ENCODE data around the gene SRMS.

SRMS gene

DNA sequence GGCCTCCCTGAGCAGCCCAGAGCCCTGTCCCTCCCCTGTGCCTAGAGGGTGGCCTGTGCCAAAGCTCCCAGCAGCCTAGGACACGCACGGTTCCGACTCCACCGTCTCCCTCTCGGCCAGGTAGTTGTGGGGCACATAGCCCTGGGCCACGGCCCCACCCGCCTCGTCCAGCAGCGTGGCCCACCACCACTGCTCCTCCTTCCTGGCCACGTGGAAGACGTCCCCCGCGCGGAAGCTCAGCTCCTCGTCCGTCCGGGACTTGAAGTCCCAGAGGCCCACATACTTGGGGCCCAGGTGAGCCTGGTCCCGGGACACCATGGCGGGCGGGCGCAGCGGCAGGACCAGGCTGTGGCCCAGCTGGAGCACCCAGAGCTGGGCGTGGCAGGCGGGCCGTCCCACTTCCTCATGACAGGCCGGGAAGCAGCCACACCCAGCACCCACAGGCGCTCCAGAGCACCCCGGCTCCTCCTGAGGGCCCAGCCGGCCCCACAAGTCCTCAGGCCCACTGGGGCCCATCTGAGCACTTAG is 10.5 kb downstream of the SRMS start, which contains the start of gene PTK6:
Gene PTK6, minus strand, starts transcription at position 380 of the 528 bp plus-strand sequence. Its CDS starts 62 bp downstream, at position 318.
- peak; percentile 58 to 65 for DNase-seq

DNA sequence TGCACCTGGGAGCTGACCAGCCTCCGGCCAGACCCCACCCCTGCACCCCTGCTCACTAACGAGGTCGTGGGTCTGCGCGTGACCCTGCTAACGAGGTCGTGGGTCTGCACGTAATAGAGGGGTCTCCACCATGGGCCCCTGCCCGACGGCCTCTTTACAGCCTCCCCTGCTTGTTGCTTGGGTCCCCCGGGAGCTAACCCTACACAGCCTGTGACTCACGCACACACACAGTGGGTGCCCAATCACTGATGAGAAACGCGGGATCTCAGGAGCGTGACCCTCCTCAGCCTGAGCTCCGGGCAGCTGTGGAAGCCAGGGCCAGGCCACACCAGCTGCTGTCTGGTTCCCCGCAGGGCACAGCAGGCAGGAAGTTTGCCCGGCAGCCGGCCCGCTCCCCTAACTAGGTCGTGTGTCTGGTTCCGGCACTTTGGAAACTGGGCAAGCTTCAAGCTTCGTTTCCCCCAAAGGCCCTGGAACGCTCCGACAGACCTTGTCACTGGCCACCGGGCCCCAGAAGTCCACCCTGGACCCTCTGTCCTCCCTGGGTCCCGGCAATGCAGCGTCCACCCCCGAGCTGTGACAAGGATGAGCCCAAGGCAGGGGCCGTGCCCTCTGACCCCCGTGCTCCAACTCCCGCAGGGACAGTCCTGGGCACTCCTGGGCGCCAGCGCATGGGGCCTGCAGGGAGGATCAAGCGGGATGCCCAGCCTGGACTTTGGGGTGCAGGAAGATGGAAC is 11.1 kb downstream of the SRMS start:
- DNase-seq = no peak

DNA sequence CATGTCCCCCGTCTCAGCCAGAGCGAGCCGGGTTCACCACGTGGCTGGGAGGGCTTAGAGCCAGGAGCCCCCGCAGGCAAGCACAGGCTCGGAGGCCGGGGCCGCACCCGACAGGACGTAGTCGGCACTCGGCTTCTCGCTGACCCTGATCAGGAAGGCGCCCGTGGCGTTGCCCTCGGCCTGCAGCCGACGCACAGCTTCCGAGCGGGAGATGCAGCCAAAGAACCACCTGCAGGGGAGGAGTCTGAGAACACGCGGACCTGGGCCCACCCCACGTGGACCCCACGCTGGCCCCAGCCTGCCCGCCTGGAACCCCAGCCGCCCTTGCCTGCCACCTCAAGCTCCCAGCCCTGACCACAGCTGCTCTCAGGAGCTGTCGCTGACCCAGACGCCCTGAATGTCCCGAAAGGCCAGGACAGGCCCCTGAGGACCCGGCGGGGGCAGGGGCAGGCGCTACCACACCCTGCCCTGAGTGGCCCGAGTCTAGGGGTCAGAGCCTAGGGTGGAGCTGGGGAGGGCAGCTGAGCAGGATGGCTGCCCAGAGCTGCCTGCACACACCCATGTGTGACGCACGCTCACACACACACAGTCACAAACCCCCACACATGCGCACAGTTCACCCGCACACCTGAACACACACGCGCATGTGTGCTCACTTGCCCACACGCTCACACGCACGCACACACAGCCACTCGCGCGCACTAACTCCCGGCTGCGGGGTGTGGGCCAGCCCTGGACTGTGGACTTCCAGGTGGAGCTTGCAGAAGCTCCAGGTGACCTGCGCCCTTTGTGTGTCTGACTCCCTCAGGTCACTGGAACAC is 12.5 kb downstream of the SRMS start:
- DNase-seq = no peak

DNA sequence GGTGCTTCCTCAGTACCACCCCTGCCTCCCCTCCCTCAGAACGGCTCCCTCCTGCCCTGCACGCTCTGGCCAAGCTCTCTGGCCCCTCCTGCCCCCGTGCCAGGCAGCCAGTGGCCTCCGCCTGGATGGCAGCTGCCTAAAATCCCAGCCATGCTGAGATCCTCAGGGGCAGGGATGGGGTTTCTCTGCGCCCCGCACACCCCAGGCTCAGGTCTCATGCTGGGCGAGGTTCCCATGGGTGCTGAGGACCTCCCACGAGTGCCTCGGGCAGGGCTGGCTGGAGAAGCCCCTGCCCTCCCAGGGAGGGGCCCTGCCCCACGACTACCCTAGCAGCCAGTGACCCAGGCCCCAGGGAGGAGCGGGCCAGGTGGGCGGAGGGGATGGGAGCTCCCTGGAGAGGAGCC is 13.1 kb downstream of the SRMS start:
- DNase-seq = no peak

DNA sequence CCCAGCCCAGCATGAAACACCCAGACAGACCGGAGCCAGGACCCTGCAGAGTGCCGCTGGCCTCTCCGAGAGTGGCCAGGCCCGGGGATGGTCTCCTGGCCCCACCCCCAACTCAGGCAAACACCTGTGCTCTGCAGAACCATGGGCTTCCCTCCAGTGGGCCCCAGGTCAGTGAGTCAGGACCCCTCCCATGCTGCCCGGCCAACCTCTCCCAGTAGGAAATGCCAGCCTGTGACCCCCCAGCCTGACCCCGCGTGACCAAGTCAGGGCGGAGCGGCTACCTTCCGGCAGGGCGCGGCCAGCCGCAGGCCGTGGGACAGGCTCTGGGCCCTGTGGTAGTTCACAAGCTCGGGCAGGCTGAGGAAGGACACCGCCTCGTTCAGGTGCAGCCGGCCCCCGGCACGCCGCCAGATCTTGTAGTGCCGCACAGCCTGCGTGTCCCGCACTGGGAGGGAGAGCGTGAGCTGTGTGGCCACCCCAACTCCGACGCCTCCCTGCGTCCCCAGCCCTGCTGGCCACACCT is 13.6 kb downstream of the SRMS start:
- DNase-seq = no peak

DNA sequence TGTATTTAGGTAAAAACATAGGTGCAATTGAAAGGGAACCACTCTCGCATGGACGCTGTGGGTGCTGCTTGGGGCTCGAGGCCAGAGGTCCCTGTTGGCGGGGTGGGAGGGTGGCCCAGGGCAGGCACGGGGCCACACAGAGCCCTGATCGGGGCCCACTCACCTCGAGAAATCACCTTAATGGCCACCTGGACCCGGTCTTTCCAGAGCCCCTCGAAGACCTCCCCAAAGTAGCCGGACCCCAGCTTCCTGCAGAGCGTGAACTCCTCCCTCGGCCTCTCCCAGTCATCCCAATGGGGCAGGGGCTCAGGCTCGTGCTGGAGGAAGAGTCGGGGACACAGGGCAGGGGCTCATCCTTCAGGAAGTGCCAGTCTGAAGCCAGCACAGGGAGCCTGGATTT is 14.2 kb downstream of the SRMS start:
- DNase-seq = no peak

DNA sequence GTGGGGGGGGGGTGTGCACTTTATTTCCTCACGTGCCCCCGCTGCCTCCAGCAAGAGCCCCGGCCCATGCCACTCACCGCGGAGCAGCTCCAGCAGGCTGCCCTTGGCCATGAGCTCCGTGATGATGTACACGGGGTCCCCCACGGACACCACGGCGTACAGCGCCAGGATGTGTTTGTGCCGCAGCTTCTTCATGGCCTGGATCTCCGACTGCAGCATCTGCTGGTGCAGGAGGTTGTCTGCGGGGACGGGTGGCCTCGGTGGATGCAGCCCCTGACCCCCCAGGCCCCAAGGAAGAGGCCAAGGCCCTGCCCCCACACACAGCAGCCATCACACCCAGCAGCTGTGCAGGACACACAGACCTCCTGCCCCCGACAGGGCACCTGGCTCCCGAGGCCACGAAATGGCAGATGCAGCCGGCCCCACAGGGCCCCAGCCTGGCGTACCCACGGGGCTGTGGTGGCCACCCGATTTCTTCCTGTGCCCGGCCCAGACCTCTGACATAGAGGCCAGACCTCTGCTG is 15.0 kb downstream of the SRMS start:
- DNase-seq = no peak

DNA sequence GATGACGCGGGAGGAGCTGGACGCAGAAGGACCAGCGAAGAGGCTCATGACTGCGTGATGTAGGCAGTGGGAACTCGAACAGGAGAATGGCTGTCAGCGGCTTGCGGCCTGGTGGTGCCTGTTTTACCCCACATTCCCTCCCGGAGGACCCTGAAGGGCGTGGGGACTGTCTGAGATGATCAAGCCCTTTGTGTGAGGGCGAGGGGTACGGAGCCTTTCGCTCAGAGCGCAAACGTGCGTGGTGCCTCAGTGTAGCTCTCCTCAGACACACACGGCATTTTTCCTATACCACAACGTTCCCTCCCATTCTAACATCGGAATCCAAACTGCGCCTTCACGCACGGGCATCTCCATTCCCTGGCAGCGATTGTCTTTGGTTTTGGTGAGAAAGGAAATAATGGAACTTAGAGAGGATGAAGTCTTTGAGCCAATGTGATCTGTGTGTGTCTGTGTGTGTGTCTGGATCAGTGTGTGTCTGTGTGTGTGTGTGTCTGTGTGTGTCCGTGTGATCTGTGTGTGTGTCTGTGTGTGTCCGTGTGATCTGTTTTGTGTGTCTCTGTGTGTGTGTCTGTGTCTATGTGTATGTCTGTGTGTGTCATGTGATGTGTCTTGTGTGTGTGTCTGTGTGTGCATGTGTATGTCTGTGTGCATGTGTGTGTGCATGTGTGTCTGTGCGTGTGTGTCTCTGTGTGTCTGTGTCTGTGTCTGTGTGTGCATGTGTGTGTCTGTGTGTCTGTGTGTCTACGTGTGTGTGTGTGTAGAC is 15.7 kb downstream of the SRMS start:
- DNase-seq = no peak

DNA sequence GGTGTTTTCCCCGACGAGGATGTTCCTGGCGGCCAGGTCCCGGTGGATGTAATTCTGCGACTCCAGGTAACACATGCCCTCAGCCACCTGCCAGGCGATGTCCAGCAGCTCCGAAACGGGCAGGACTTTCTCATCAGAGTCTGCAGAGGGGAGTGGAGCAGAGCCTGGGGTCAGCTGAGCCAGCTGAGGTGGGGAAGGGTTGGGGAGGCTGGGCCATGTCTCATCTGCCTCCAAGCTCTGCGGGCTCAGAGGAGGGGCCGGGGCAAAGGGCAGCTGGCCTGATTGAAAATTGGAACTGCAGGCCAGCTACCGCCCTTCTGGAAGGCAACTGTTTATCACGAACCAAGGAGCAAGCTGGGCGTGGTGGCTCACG is 16.8 kb downstream of the SRMS start:
- DNase-seq = no peak

DNA sequence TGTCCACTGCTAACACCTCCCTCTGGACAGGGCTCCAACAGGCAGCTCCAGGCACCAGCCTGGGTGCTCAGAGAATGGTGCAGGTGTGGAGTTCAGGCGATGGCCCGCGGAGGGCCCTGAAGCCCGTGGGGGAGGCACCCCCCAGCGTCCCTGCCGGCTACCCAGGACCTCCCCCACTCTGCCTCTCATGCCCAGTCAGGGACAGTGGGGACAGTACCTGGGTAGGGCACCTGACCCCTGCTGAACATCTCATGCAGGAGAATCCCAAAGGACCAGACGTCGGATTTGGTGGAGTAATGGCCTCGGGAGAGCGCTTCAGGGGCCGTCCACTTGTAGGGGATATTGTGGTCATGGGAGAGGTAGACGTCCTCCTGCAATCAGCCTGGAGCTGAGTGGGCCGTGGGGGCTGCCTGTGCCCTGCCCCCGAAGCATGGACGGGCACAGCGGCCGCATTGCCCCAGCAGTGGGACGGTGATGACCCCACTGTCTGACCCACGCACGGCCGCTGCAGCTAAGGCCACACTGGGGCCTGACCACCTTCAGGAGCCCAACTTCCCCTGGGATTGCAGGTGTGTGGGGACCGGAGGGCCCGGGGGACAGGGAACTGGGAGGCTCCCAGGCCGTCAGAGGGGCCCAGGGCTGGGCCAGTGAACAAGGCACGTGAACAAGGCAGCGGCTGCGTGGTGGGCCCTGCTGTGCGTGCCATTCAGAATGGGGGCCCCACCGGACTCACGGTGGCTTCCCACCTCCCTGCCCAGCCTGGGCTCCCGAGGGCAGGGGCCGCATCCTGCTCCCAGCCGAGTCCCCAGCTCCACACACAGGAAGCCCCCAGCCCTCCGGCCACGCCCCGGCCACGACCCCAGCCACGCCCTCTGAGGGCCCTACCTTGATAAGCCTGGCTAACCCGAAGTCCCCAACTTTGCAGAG is 17.4 kb downstream of the SRMS start:
- no peak for DNase-seq

DNA sequence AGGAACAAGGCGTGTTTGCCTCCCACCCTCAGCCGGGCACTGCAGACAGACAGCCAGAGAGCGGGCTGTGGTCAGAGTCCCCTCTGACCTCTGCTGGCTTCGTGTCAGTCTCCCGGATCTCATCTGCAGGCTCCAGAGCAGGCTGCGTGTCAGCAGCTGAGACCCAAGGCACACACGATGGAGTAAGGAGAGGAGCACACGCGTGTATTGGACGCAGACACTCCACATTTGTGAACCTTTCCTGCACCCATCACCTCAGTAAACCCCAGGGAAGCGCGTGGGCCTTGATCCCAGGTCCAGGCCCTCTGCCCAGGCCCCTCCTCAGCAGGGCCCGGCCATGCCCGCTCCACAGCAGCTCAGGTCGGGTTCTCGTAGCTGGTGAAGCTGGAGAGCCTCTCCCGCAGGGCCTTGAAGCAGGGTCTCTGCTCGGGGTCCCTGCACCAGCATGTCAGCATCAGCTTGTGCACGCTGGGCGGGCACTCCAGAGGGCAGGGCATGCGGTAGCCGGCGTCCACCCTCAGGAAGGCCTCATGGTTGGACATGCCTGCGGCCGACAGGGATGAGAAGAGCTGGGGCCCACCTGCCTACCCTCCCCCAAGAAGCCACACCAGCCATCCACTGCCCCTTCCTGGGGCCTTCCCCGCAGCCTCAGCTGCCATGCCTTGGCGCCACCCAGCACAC is 18.2 kb downstream of the SRMS start:
- DNase-seq = no peak

DNA sequence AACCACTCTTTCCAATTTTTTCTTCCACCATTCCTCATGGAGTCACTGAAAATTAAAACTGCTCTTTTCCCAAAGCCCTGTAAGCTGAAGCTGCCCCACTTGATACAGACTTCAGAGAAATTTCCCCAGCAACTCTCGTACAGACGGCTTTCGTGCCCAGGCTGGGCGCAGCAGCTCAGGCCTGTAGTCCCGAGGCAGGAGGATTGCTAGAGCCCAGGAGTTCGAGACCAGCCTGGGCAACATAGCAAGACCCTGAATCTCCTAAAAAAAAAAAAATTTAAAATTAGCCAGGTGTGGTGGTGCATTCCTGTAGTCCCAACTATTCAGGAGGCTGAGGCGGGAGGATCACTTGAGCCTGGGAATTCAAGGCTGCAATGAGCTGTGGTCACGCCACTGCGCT is 20.4 kb downstream of the SRMS start:
- no peak for DNase-seq

DNA sequence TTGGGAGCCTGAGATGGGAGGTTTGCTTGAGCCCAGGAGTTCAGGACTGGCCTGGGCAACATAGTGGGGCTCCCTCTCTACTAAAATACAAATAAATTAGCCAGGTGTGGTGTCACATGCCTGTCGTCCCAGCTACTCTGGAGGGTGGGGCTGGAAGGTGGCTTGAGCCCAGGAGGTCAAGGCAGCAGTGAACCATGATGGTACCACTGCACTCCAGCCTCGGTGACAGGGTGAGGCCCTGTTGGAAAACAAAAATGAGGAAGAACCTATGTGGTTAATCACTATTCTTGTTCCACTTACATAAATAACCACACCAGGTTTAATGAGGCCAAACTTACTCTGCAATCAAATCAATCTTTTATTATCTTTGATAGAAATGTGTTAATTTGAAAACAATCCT is 21.6 kb downstream of the SRMS start:
- DNase-seq = no peak

DNA sequence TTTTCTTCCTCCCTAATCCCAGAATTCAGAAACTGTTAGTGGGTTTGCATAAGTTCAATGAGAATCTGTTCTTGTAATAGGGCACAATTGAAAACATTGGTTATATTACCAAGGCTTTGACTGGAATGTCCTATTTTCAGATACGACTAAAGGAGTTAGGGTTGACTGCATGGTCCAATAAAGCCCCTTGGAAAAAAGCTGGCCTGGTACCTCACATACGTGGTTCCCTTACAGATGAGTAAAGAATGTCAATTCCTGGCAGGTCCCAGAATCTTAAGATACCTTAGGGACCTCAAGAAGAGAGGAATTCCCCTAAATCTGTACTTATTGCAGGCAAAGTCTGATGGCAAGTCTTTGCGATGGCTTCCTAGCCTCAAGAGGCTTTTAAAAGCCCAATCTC is 22.4 kb downstream of the SRMS start:
- DNase-seq = no peak

DNA sequence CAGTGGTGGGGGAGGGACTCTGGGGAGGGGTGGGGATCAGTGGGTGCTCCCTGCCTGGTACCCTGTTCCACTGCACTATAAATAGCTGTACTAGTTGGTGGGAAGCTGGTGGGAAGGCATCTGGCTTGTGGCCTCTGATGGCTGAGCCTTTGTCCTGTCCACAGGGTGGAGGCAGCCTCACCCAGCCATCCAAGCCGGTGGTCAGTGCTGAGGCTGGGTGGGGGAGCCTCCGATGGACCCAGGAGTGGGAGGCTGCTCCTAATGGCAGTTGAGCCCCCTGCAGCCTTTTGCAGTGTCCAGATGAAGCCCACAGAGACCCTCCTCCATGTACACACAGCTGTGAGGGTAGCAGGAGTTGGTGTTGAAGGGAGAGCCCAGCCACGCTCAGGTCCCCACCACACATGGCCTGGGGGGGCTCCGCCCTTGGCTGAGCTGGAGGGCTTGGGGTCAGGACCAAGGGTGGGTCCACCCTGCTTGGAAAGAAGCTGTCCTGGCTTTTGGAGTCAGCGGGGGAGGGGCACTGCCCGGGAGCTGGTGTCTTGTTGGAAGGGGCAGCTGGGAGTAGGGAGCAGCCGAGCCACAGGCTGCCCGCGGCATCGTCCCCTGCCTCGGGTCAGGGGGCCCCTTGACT is 24.5 kb downstream of the SRMS start:
- no peak for DNase-seq

DNA sequence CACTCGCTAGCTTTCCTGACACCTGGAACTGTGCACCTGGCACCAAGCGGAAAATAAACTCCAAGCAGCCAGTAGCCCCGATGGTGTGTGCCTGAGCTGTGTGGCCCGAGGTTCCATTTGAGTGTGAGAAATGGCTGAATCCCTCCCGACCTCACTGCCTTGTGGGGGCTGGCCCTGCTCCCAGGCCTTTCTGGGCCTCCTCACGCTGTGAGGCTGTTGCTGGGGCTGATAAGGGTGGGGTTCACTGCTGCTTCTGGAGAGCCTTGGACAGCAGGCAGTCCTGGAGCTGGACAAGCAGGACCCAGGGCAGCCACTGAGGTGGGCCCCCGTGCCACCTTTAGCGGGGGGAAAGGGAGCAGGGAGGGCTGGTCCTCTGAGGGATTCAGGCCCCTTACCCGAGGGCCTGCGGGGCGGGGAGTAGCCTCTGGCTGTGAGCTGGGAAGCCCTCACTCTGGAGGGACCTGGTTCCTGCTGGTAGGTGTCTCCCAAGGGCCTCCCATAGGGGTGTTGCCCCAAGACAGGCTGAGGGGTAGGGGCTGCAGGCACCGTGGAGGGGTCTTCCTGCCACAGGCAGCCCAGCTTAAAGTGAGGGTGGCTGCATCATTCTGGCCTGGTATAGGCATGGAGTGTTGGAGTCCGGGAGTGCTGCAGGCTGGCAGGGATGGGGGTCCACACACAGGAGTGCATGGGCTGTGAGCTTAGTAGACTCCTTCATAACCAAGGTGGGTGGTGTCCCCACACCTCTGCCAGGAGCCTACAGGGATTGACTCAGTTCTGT is 25.3 kb downstream of the SRMS start:
- no peak for DNase-seq

DNA sequence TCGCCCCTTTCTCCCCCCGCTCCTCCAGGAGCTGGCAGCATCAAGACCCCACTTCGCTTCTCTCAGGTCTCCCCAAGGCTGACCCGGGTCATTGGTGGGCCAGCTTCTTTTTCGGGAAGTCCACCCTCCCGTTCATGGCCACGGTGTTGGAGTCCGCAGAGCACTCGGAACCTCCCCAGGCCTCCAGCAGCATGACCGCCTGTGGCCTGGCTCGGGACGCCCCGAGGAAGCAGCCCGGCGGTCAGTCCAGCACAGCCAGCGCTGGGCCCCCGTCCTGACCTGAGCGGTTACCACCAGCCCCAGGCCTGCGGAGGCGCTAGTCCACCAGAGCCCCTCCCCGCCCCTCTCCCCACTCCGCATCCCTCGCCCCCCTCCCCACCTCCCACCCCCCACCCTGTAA is 25.9 kb downstream of the SRMS start:
- DNase-seq = no peak

DNA sequence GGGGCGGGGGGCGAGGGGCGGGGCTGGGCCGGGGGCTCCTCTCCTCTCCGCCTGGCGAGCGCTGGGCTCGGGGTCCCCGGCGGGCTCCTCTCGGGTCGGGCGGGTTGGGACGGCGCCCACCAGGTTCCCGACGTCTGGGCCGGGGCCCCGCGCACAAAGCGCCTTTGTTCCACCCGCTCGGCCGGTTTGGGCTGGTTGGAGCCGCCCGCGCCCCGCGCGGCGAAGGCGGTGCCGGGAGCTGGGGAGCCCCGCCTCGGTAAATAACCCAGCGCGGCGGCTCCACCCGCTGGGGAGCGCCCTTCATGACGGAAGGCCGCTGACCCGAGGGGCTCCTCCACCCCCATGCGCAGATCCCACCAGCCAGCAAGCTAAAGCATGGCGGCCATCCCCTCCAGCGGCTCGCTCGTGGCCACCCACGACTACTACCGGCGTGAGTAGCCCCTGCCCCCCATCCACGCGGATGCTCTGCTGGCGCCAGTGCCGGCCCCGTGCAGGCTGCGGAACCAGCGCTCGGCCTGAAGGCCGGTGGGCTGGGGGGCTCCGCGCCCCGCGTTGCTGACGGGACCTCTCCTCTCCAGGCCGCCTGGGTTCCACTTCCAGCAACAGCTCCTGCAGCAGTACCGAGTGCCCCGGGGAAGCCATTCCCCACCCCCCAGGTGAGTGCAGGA is 26.5 kb downstream of the SRMS start:
- peak; percentile 66 to 70 for DNase-seq

DNA sequence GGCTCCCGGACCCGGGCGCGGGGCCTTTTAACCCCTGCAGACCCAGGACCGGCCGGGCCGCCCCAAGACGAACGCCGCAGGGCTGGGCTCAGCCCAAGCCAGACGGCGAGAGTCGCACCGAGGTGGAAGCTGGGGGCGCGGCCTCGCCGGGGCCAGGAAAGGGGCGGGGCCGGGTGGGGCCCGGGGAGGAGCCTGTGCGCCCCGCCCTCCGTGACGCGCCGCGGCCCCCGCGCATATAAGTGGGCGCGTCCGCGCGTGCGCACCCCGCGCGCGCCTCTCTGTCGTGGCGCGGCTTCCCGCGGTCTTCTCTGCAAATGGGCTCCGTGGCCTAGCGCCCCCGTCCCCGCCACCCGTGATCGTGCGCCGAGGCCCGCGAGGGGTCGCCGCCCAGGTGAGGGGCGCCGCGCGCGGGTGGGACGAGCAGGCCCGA is 27.0 kb downstream of the SRMS start, which contains the start of gene PPDPF:
Gene PPDPF, plus strand, starts transcription at position 262 of the 430 bp plus-strand sequence. CDS start 544 bp downstream, outside the sequence.
- peak; percentile 78 to 79 for DNase-seq

Data from activated CD4-positive, alpha-beta T cell treated with anti-CD3 and anti-CD28 coated beads, Interleukin-2, amount 50 U/mL, for 48 hours (primary cell).